GM23338 (cell line): Measurements from ENCODE around the gene SLK. TPM values are rescaled to one million over a fixed set of nuclear protein-coding genes. Genes with fewer than 3 reads are reported as not detected.

ENCODE experiments used
- ATAC-seq: fragments of 200-7000 bp; cut with Tn5 transposase; 3 replicates; pipeline ENCODE4 v1.9.1; 2020
- DNase-seq: peaks from one replicate; pipeline ENCODE4 v3.0.0-alpha.2; 2015; ENCODE audit warnings: low spot score
- H2AFZ ChIP-seq: fragments of 200-600 bp; sonication (generic); 2 replicates; pipeline ENCODE4 v1.8.0; 2016; ENCODE audit warnings: antibody characterized with exemption, mild to moderate bottlenecking, moderate library complexity
- H3F3A ChIP-seq: fragments of 200-600 bp; sonication (generic); replicated peaks from 2 replicates; pipeline ENCODE4 v1.8.0; 2017; ENCODE audit warnings: antibody characterized with exemption, mixed run types, low read depth
- H3K27ac ChIP-seq: fragments of 200-600 bp; sonication (generic); 2 replicates; pipeline ENCODE4 v1.6.1; 2016; ENCODE audit warnings: low read depth
- H3K27me3 ChIP-seq: fragments of 200-600 bp; sonication (generic); 2 replicates; pipeline ENCODE4 v1.8.0; 2016; ENCODE audit warnings: mild to moderate bottlenecking, mixed run types, moderate library complexity; ENCODE audit not compliant: insufficient read depth
- H3K36me3 ChIP-seq: fragments of 200-600 bp; sonication (generic); 2 replicates; pipeline ENCODE4 v1.8.0; 2016; ENCODE audit warnings: mild to moderate bottlenecking; ENCODE audit not compliant: insufficient read depth
- H3K4me1 ChIP-seq: fragments of 200-600 bp; sonication (generic); 2 replicates; pipeline ENCODE4 v1.8.0; 2016; ENCODE audit warnings: mild to moderate bottlenecking, moderate library complexity; ENCODE audit not compliant: insufficient read depth
- H3K4me2 ChIP-seq: fragments of 200-600 bp; sonication (generic); 2 replicates; pipeline ENCODE4 v1.7.1; 2017; ENCODE audit warnings: mixed run types
- H3K4me3 ChIP-seq: fragments of 200-600 bp; sonication (generic); 2 replicates; pipeline ENCODE4 v1.6.1; 2016; ENCODE audit warnings: mixed run types
- H3K79me2 ChIP-seq: fragments of 200-600 bp; sonication (generic); replicated peaks from 2 replicates; pipeline ENCODE4 v1.8.0; 2017; ENCODE audit warnings: mild to moderate bottlenecking; ENCODE audit not compliant: insufficient read depth
- H3K9me2 ChIP-seq: fragments of 200-600 bp; sonication (generic); 2 replicates; pipeline ENCODE4 v1.8.0; 2017; ENCODE audit not compliant: insufficient read depth
- H4K20me1 ChIP-seq: fragments of 200-600 bp; sonication (generic); replicated peaks from 2 replicates; pipeline ENCODE4 v1.8.0; 2017; ENCODE audit warnings: mild to moderate bottlenecking; ENCODE audit not compliant: insufficient read depth
- H3K27ac Mint-ChIP-seq: 2 replicates; pipeline ENCODE4 v1.8.0; 2020; ENCODE audit warnings: inconsistent platforms, mild to moderate bottlenecking, moderate library complexity, mixed read lengths
- H3K27me3 Mint-ChIP-seq: 3 replicates; pipeline ENCODE4 v1.8.0; 2022; ENCODE audit warnings: low read depth, mild to moderate bottlenecking, moderate library complexity, mixed read lengths, inconsistent platforms; ENCODE audit not compliant: insufficient read depth, poor library complexity
- H3K36me3 Mint-ChIP-seq: 3 replicates; pipeline ENCODE4 v1.8.0; 2021; ENCODE audit warnings: low read depth, mild to moderate bottlenecking, inconsistent platforms, moderate library complexity, mixed read lengths
- H3K4me1 Mint-ChIP-seq: 3 replicates; pipeline ENCODE4 v1.8.0; 2020; ENCODE audit warnings: mild to moderate bottlenecking, inconsistent platforms, mixed read lengths
- H3K4me3 Mint-ChIP-seq: 3 replicates; pipeline ENCODE4 v1.8.0; 2021; ENCODE audit warnings: moderate library complexity, mild to moderate bottlenecking, inconsistent platforms, mixed read lengths
- H3K9me3 Mint-ChIP-seq: 3 replicates; pipeline ENCODE4 v1.8.0; 2020; ENCODE audit warnings: moderate library complexity, mild to moderate bottlenecking, inconsistent platforms, mixed read lengths
- EZH2 ChIP-seq: fragments of 200-600 bp; sonication (generic); IDR thresholded peaks from one replicate; pipeline ENCODE4 v1.8.0; 2017; ENCODE audit warnings: antibody characterized with exemption, mild to moderate bottlenecking, low read depth; ENCODE audit not compliant: unreplicated experiment
- EZH2phosphoT487 ChIP-seq: fragments of 200-600 bp; sonication (generic); IDR thresholded peaks from one replicate; pipeline ENCODE4 v1.8.1; 2018; ENCODE audit warnings: antibody characterized with exemption; ENCODE audit not compliant: unreplicated experiment
- JUNB ChIP-seq: IDR thresholded peaks from one replicate; pipeline ENCODE4 v1.6.1; 2016; ENCODE audit warnings: antibody characterized with exemption; ENCODE audit not compliant: unreplicated experiment
- NANOG ChIP-seq: IDR thresholded peaks from 2 replicates; pipeline ENCODE4 v1.6.1; 2016; ENCODE audit warnings: antibody characterized with exemption, borderline replicate concordance
- POLR2AphosphoS5 ChIP-seq: IDR thresholded peaks from 2 replicates; pipeline ENCODE4 v1.6.1; 2016; ENCODE audit warnings: antibody characterized with exemption, low read depth
- STAT1 ChIP-seq: IDR thresholded peaks from one replicate; pipeline ENCODE4 v1.6.1; 2016; ENCODE audit warnings: antibody characterized with exemption; ENCODE audit not compliant: unreplicated experiment
- ZNF114 ChIP-seq: fragments of 250-450 bp; sonication (Bioruptor Pico); IDR thresholded peaks from 2 replicates; pipeline ENCODE4 v1.5.0; 2020; ENCODE audit warnings: mild to moderate bottlenecking, moderate library complexity
- ZNF331 ChIP-seq: fragments of 250-450 bp; sonication (Bioruptor Pico); IDR thresholded peaks from 2 replicates; pipeline ENCODE4 v1.5.0; 2020; ENCODE audit warnings: low read depth, mild to moderate bottlenecking, moderate library complexity
- polyA plus RNA-seq: library from polyadenylated mRNA; unstranded; fragments of >200 nt; fragmentation: Nextera tagmentation; extraction: Ambion mirVana; gene quantifications from 2 replicates; pipeline ENCODE4 v1.2.1, GENCODE V29; 2016
- total RNA-seq: library from RNA; depleted of rRNA; stranded (reverse); fragments of >200 nt; shearing (Covaris generic); gene quantifications from 2 replicates; pipeline ENCODE4 v1.2.3, GENCODE V29; 2014
- TF ChIP-seq, protein P1 (sequence below): fragments of 250-450 bp; sonication (Bioruptor Pico); IDR thresholded peaks from 2 replicates; pipeline ENCODE4 v1.5.0; 2020; ENCODE audit warnings: mild to moderate bottlenecking, moderate library complexity
- TF ChIP-seq, protein P2 (sequence below): IDR thresholded peaks from one replicate; pipeline ENCODE4 v1.6.1; 2018; ENCODE audit warnings: antibody characterized with exemption; ENCODE audit not compliant: unreplicated experiment
- TF ChIP-seq, protein P3 (sequence below): IDR thresholded peaks from 2 replicates; pipeline ENCODE4 v1.6.1; 2016; ENCODE audit warnings: antibody characterized with exemption

SLK gene
- total and polyA plus RNA-seq, 2 experiments from 2014 or later, result 8.4 to 21.5 TPM

DNA sequence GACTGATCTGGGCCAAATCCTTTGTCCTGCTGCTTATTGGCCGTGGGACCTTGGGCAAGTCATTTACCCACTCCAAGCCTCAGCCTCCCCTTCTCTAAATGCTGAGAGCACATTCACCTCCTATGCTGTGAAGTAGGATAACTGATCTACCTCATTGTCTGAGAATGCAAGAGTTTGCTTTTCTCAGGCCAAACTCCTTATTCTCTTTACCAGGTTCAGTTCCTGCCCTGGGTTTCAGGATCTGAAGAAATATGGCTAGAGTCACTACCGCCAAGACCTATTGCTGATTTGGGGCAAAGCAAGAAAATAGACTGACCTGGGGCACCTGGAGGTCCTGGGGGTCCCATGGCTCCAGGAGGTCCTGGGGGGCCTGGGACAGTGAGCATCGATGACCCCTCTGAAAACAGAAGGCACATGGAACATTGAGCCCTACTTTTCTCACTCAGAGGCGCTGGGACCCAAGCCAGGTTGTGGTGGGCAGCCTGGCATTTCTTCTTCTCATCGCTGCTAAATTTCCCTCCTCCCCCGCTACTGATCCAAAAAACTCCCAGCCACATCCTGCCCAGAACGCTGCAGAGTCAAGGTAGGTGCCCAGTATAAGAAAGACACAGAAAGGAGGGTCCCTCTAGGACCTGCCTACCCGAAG lies 76.4 kb downstream of the SLK start (continued):
- TF ChIP-seq, protein P1, sequence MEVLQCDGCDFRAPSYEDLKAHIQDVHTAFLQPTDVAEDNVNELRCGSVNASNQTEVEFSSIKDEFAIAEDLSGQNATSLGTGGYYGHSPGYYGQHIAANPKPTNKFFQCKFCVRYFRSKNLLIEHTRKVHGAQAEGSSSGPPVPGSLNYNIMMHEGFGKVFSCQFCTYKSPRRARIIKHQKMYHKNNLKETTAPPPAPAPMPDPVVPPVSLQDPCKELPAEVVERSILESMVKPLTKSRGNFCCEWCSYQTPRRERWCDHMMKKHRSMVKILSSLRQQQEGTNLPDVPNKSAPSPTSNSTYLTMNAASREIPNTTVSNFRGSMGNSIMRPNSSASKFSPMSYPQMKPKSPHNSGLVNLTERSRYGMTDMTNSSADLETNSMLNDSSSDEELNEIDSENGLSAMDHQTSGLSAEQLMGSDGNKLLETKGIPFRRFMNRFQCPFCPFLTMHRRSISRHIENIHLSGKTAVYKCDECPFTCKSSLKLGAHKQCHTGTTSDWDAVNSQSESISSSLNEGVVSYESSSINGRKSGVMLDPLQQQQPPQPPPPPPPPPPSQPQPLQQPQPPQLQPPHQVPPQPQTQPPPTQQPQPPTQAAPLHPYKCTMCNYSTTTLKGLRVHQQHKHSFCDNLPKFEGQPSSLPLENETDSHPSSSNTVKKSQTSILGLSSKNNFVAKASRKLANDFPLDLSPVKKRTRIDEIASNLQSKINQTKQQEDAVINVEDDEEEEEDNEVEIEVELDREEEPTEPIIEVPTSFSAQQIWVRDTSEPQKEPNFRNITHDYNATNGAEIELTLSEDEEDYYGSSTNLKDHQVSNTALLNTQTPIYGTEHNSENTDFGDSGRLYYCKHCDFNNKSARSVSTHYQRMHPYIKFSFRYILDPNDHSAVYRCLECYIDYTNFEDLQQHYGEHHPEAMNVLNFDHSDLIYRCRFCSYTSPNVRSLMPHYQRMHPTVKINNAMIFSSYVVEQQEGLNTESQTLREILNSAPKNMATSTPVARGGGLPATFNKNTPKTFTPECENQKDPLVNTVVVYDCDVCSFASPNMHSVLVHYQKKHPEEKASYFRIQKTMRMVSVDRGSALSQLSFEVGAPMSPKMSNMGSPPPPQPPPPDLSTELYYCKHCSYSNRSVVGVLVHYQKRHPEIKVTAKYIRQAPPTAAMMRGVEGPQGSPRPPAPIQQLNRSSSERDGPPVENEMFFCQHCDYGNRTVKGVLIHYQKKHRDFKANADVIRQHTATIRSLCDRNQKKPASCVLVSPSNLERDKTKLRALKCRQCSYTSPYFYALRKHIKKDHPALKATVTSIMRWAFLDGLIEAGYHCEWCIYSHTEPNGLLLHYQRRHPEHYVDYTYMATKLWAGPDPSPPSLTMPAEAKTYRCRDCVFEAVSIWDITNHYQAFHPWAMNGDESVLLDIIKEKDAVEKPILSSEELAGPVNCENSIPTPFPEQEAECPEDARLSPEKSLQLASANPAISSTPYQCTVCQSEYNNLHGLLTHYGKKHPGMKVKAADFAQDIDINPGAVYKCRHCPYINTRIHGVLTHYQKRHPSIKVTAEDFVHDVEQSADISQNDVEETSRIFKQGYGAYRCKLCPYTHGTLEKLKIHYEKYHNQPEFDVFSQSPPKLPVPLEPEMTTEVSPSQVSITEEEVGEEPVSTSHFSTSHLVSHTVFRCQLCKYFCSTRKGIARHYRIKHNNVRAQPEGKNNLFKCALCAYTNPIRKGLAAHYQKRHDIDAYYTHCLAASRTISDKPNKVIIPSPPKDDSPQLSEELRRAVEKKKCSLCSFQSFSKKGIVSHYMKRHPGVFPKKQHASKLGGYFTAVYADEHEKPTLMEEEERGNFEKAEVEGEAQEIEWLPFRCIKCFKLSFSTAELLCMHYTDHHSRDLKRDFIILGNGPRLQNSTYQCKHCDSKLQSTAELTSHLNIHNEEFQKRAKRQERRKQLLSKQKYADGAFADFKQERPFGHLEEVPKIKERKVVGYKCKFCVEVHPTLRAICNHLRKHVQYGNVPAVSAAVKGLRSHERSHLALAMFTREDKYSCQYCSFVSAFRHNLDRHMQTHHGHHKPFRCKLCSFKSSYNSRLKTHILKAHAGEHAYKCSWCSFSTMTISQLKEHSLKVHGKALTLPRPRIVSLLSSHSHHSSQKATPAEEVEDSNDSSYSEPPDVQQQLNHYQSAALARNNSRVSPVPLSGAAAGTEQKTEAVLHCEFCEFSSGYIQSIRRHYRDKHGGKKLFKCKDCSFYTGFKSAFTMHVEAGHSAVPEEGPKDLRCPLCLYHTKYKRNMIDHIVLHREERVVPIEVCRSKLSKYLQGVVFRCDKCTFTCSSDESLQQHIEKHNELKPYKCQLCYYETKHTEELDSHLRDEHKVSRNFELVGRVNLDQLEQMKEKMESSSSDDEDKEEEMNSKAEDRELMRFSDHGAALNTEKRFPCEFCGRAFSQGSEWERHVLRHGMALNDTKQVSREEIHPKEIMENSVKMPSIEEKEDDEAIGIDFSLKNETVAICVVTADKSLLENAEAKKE, result no peak

DNA sequence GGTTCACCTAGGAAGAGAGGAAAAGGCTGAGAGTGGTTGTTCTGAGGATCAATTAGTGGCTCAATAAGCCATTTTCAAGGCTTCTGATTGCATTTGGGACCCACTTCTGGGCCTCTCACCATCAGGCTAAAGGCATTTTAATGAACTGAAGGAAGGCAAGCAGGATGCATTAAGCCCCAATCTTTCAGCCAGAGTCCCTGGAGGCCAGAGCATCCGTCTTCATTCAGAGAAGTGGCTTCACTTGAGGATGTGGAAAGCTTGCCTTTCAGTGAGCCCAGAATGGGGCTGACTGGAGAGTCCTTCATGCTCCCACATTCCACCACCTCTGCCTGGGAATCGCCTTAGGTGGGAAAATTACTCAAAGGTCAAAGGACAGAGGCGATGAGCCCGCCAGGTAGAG lies 76.9 kb downstream of the SLK start:
- Mint-ChIP-seq H3K36me3 (no peaks in the 10 kb centered on the region; the same call in 2 of the 3 replicates), H3K27me3 (peaks cover 16% of the 10 kb centered on the region), H3K9me3 (no peaks in the 10 kb centered on the region; the same call in 2 of the 3 replicates), H3K4me1 (peaks cover 8% of the 10 kb centered on the region; the same call in 1 of the 3 replicates), H3K27ac (no peak overlapping the region), H3K4me3 (no peak overlapping the region)
- H3K79me2 ChIP-seq, result no peaks in the 10 kb centered on the region
- no peak for DNase-seq
- no peaks in the 10 kb centered on the region for H3K27me3 ChIP-seq
- H3K9me2 ChIP-seq, result no peaks in the 10 kb centered on the region
- no peaks in the 10 kb centered on the region; the same call in 1 of the 2 replicates for H3K4me1 ChIP-seq
- no peak overlapping the region for H3K4me2 ChIP-seq
- H3K27ac ChIP-seq, result no peak overlapping the region
- no peak overlapping the region for H2AFZ ChIP-seq
- no peaks in the 10 kb centered on the region for H3K36me3 ChIP-seq
- H4K20me1 ChIP-seq, result no peaks in the 10 kb centered on the region
- no peaks in the 10 kb centered on the region for H3F3A ChIP-seq
- ATAC-seq, result no peak
- H3K4me3 ChIP-seq, result no peak overlapping the region
- TF ChIP-seq ZNF114 (CRISPR knock-in tag), result no peak
- TF ChIP-seq ZNF331, result no peak
- TF ChIP-seq, protein P2, sequence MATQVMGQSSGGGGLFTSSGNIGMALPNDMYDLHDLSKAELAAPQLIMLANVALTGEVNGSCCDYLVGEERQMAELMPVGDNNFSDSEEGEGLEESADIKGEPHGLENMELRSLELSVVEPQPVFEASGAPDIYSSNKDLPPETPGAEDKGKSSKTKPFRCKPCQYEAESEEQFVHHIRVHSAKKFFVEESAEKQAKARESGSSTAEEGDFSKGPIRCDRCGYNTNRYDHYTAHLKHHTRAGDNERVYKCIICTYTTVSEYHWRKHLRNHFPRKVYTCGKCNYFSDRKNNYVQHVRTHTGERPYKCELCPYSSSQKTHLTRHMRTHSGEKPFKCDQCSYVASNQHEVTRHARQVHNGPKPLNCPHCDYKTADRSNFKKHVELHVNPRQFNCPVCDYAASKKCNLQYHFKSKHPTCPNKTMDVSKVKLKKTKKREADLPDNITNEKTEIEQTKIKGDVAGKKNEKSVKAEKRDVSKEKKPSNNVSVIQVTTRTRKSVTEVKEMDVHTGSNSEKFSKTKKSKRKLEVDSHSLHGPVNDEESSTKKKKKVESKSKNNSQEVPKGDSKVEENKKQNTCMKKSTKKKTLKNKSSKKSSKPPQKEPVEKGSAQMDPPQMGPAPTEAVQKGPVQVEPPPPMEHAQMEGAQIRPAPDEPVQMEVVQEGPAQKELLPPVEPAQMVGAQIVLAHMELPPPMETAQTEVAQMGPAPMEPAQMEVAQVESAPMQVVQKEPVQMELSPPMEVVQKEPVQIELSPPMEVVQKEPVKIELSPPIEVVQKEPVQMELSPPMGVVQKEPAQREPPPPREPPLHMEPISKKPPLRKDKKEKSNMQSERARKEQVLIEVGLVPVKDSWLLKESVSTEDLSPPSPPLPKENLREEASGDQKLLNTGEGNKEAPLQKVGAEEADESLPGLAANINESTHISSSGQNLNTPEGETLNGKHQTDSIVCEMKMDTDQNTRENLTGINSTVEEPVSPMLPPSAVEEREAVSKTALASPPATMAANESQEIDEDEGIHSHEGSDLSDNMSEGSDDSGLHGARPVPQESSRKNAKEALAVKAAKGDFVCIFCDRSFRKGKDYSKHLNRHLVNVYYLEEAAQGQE, result no peak
- TF ChIP-seq NANOG, result no peak
- no peak for TF ChIP-seq JUNB
- no peak for TF ChIP-seq EZH2
- TF ChIP-seq EZH2phosphoT487, result no peak
- no peak for TF ChIP-seq STAT1
- TF ChIP-seq, protein P3, sequence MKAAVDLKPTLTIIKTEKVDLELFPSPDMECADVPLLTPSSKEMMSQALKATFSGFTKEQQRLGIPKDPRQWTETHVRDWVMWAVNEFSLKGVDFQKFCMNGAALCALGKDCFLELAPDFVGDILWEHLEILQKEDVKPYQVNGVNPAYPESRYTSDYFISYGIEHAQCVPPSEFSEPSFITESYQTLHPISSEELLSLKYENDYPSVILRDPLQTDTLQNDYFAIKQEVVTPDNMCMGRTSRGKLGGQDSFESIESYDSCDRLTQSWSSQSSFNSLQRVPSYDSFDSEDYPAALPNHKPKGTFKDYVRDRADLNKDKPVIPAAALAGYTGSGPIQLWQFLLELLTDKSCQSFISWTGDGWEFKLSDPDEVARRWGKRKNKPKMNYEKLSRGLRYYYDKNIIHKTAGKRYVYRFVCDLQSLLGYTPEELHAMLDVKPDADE, result no peak
- no peak for TF ChIP-seq POLR2AphosphoS5
